Ovary (tissue), 9 donors: ENCODE measurements around the gene C16orf90. TPM values are rescaled to one million over a fixed set of nuclear protein-coding genes. Genes with fewer than 3 reads are reported as not detected.

Experiments
- DNase-seq, 5 donors: peaks; one replicate each; pipeline ENCODE4 v3.0.0-alpha.2; 2019 to 2020
- H3K27ac ChIP-seq, 2 donors: fragments of 200-600 bp; one replicate each; pipeline versions ENCODE4 v1.5.1 to v1.8.0; 2019 to 2022
- H3K27me3 ChIP-seq: fragments of 200-600 bp; one replicate; pipeline ENCODE4 v1.8.0; 2022
- H3K36me3 ChIP-seq: fragments of 200-600 bp; sonication (generic); one replicate; pipeline ENCODE4 v1.5.1; 2019
- H3K4me1 ChIP-seq: one replicate; pipeline ENCODE4 v1.8.1; 2013; ENCODE audit warnings: mild to moderate bottlenecking, moderate library complexity; ENCODE audit not compliant: insufficient read depth
- H3K4me3 ChIP-seq: fragments of 200-600 bp; sonication (generic); one replicate; pipeline ENCODE4 v1.5.1; 2017
- H3K9me3 ChIP-seq, 2 donors: fragments of 200-600 bp in 1 of 2; sonication (generic) in 1 of 2; one replicate each; pipeline versions ENCODE4 v1.5.1 to v1.8.1; 2013 to 2019; ENCODE audit warnings: mild to moderate bottlenecking in 1 of 2, moderate library complexity in 1 of 2
- EP300 ChIP-seq: sonication (generic); formaldehyde crosslinking; IDR thresholded peaks from one replicate; pipeline ENCODE4 v1.6.1; 2017; ENCODE audit warnings: antibody characterized with exemption
- POLR2A ChIP-seq: fragments of 450-650 bp; IDR thresholded peaks from one replicate; pipeline ENCODE4 v1.6.1; 2017; ENCODE audit warnings: antibody characterized with exemption, mild to moderate bottlenecking, moderate library complexity
- WGBS, 3 donors: extraction: QIAGEN DNeasy Blood & Tissue Kit in 1 of 3; methylation state at CpG; one replicate each; pipeline versions ENCODE4 v1.1.5 to v1.1.7; 2013 to 2017; 5-methylcytosine and 5-hydroxymethylcytosine counted together
- intact Hi-C, 4 donors: fragments of 100-400 bp; cut with DNase I; formaldehyde crosslinking; loops; one replicate each; pipeline versions ENCODE4 v1.11.0 to v1.15.1; 2022 to 2023
- polyA plus RNA-seq, 2 donors: library from polyadenylated mRNA; stranded (reverse); fragments of 200-250 nt in 1 of 2; fragments of 350-450 nt in 1 of 2; fragmentation: Illumina TruSeq in 1 of 2; extraction: RNeasy Lipid Tissue Mini Kit (QIAGEN cat#74804) in 1 of 2; gene quantifications; one replicate each; pipeline ENCODE4 v1.2.3, GENCODE V29; 2013 to 2014
- total RNA-seq, 7 donors: library from RNA; depleted of rRNA in 2 of 7; stranded (reverse); fragments of >200 nt in 2 of 7; fragmentation: NEBNext Ultra II Directional in 3 of 7; extraction: Animal tissue kit (Norgen Biotek cat#: 25700) in 3 of 7; gene quantifications; one replicate each; pipeline versions ENCODE4 v1.1.0 to v1.2.4, GENCODE V29; 2016 to 2023
- TF ChIP-seq, protein P1 (sequence below), 3 donors: fragments of 450-650 bp in 2 of 3; fragments of 200-600 bp in 1 of 3; IDR thresholded peaks; one replicate each; pipeline versions ENCODE4 v1.5.1 to v1.8.0; 2016 to 2022; ENCODE audit warnings: antibody characterized with exemption in 3 of 3, mild to moderate bottlenecking in 1 of 3
- donor health status: DM: no; HTN: no; CAD: no; lungs with moderate emphysema.
- donor health status: DM: no; HTN: no; CAD: no.
- donor health status: Bipolar disorder and iron deficiency.
- donor health status: DM: yes; HTN: yes; CAD: no.
- donor health status: DM: no; HTN: no; CAD: no.
- donor health status: DM: yes; HTN: yes; CAD: no.

The C16orf90 gene
- total and polyA plus RNA-seq, 9 donors: not detected

DNA sequence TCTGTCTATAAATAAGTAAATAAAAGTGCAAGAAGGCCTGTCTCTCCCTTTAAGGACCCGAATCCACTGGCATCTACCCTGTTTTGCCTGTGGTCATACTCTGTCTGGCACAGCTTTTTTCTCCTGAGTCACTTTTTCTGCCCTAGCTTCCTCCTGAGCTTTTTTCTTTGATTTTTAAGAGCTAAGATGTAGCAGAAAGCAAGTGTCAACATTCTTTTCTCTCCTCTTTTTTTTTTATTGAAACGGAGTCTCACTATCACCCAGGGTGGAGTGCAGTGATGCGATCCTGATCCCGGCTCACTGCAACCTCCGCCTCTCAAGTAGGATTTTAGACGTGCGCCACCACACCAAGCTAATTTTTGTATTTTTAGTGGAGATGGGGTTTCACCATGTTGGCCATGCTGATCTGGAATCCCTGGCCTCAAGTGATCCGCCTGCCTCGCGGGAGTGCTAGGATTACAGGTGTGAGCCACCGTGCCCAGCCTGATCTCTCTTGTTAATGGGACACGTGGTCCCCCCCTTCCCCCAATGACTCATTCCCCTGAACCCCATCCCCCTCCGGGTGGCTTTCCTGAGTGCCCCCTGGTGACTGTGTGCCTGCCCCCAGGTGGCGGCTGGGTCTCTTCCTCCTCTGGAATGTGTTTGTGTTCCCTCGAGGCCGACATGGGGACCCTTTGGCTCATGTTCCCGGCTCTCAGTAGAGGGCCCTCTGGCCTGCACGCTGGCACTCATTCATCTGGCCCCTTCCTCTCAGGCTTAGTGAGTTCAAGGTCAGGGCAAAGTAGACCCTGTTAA is 14.2 kb downstream of the C16orf90 start:
- DNase-seq: no peak
- no peaks in the 10 kb centered on the region for H3K36me3 ChIP-seq
- TF ChIP-seq, protein P1, sequence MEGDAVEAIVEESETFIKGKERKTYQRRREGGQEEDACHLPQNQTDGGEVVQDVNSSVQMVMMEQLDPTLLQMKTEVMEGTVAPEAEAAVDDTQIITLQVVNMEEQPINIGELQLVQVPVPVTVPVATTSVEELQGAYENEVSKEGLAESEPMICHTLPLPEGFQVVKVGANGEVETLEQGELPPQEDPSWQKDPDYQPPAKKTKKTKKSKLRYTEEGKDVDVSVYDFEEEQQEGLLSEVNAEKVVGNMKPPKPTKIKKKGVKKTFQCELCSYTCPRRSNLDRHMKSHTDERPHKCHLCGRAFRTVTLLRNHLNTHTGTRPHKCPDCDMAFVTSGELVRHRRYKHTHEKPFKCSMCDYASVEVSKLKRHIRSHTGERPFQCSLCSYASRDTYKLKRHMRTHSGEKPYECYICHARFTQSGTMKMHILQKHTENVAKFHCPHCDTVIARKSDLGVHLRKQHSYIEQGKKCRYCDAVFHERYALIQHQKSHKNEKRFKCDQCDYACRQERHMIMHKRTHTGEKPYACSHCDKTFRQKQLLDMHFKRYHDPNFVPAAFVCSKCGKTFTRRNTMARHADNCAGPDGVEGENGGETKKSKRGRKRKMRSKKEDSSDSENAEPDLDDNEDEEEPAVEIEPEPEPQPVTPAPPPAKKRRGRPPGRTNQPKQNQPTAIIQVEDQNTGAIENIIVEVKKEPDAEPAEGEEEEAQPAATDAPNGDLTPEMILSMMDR (IDR thresholded peaks at IDR 0.05): no peak
- TF ChIP-seq EP300: no peak
- TF ChIP-seq POLR2A: no peak
- H3K4me3 ChIP-seq: no peak overlapping the region
- intact Hi-C loops: no loop called here
- H3K4me1 ChIP-seq: peaks cover 4% of the 10 kb centered on the region
- no peaks in the 10 kb centered on the region for H3K9me3 ChIP-seq
- WGBS, 3 donors: 47 to 55% (median 52%) methylated on average over 18 of the region's 18 CpGs
- H3K27me3 ChIP-seq: no peaks in the 10 kb centered on the region
- peak overlapping the region in 1 of 2 donors; percentile 10 for H3K27ac ChIP-seq

DNA sequence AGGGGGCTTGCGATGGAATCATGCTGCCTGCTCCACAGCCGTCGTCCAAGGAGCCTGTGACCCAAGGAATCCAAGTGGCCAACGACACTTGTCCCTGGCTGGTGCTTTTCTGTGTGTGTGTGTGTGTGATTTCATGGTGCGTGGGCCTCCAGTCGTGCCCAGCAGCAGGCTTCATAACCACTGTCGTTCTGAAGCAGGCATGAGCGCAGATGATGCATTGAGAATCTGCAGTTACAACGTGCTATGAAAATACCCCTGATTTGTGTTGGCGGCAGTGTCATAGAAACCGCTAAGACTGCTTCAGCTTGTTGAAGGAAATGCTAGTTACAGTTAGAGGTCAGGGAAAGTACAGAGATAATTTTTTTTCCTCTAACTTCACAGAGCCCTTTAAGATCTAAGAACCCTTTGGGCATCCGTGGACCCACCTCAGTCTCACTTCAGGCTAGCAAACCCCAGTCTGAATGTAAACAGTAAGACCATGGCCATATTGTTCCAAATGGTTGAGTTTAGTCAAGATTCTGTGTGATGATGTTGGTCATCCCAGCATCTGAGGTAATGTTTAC is 15.6 kb downstream of the C16orf90 start:
- no peak for DNase-seq
- Histone ChIP-seq H3K4me1 (peaks cover 4% of the 10 kb centered on the region), H3K9me3 (no peaks in the 10 kb centered on the region), H3K27ac (no peak overlapping the region), H3K36me3 (no peaks in the 10 kb centered on the region), H3K27me3 (no peaks in the 10 kb centered on the region), H3K4me3 (no peak overlapping the region)
- TF ChIP-seq POLR2A (no peak), EP300 (no peak)
- TF ChIP-seq, protein P1 (IDR thresholded peaks at IDR 0.05): no peak
- WGBS, 3 donors: 88 to 94% (median 91%) methylated on average over 12 of the region's 12 CpGs
- intact Hi-C loops: no loop called here

DNA sequence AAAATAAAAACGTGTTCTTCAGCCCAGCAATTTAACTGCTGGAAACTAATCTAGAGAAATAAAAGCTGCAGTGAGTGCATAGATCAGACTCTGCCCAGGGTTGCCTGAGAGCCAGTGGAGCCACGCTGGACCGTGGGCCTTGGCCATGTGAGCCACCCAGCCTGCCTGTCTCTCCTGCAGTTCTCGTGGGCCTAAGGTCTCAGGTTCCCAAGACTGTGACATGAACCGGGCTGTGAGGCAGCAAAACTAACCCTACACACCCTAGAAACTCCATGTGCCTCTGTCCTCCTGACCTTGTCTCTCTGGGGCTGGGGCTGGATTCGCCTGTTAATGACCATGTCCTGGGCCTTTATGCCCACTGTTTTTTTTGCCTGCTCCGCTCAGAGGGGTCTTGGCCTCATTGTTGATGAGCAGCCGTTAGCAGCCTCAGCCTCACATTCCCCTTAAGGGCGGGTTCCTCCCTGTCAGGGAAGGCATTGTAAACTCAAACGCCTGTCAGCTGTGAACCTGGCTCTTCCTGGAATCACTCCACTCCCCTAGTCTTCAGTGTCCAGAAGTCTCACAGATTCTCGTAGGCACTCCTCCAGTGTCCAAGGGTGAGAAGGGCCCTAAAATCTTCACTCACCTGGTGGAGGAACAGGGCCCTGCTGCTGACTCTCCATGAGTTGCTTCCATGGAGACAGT is 16.9 kb downstream of the C16orf90 start:
- H3K36me3 ChIP-seq: no peaks in the 10 kb centered on the region
- H3K4me3 ChIP-seq: no peak overlapping the region
- 75 to 82% (median 79%) methylated on average over 11 of the region's 11 CpGs for WGBS, 3 donors
- DNase-seq: no peak
- TF ChIP-seq, protein P1 (IDR thresholded peaks at IDR 0.05): no peak
- TF ChIP-seq EP300: no peak
- H3K27ac ChIP-seq: no peak overlapping the region
- no peaks in the 10 kb centered on the region for H3K27me3 ChIP-seq
- intact Hi-C loops: no loop called here
- no peaks in the 10 kb centered on the region for H3K9me3 ChIP-seq
- H3K4me1 ChIP-seq: peaks cover 4% of the 10 kb centered on the region

DNA sequence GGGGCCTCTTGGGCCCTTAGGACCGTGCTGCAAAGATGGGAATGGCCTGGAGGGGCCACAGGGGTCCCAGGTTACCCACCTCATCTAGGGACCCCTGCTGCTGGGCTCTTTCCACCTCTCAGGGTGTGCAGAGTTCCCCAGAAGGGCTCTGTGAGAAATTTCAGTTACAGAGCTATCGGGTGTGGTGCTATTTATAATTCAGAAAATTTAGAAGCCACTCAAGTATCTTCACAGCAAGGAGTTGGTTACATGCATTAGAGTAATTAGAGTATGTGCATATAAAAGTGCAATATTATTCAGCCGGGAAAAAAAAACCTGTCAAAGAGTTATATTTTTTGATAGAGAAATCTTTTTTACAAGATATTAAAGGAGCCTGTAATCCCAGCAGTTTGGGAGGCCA is 18.9 kb downstream of the C16orf90 start:
- H3K27me3 ChIP-seq: no peaks in the 10 kb centered on the region
- peaks cover 1% of the 10 kb centered on the region for H3K4me1 ChIP-seq
- H3K36me3 ChIP-seq: no peaks in the 10 kb centered on the region
- H3K4me3 ChIP-seq: no peak overlapping the region
- intact Hi-C loops: no loop called here
- H3K27ac ChIP-seq: no peak overlapping the region
- 85 to 92% (median 88%) methylated on average over 3 of the region's 3 CpGs for WGBS, 3 donors
- DNase-seq: no peak
- TF ChIP-seq EP300 (no peak), POLR2A (no peak)
- TF ChIP-seq, protein P1 (IDR thresholded peaks at IDR 0.05): no peak
- no peaks in the 10 kb centered on the region for H3K9me3 ChIP-seq
